CD14-positive monocyte (primary cell): ENCODE data around the gene TNFRSF12A. TPM values are rescaled to one million over a fixed set of nuclear protein-coding genes. Genes with fewer than 3 reads are reported as not detected.
A peak's percentile ranks its signal among the peaks of the same experiment; 100 is the strongest.

Experiments
- DNase-seq, 3 donors: peaks; one replicate each; pipeline ENCODE4 v3.0.0-alpha.2; 2011 to 2022
- H2AFZ ChIP-seq: 2 replicates; pipeline ENCODE4 v1.6.0; 2012; ENCODE audit warnings: mild to moderate bottlenecking, low read depth, low read length, inconsistent platforms; ENCODE audit not compliant: insufficient read depth, poor library complexity, severe bottlenecking
- H3K27ac ChIP-seq, 2 donors: 1 replicate in 1 of 2; 2 replicates in 1 of 2; pipeline ENCODE4 v1.5.1; 2012 to 2013; ENCODE audit warnings: low read length in 2 of 2, control low read depth in 1 of 2, inconsistent platforms in 1 of 2, low read depth in 1 of 2, mild to moderate bottlenecking in 1 of 2
- H3K27me3 ChIP-seq, 2 donors: one replicate each; pipeline versions ENCODE4 v1.6.0 to v1.6.1; 2011 to 2013; ENCODE audit warnings: low read length in 2 of 2; ENCODE audit not compliant: control insufficient read depth in 2 of 2, insufficient read depth in 2 of 2
- H3K36me3 ChIP-seq, 2 donors: replicated peaks in 1 of 2; 1 replicate in 1 of 2; 2 replicates in 1 of 2; pipeline versions ENCODE4 v1.5.1 to v1.6.1; 2012 to 2013; ENCODE audit warnings: low read length in 2 of 2, control low read depth in 1 of 2, inconsistent platforms in 1 of 2, mild to moderate bottlenecking in 1 of 2; ENCODE audit not compliant: insufficient read depth in 2 of 2, control insufficient read depth in 1 of 2
- H3K4me1 ChIP-seq, 2 donors: 1 replicate in 1 of 2; 2 replicates in 1 of 2; pipeline versions ENCODE4 v1.5.1 to v1.6.1; 2012 to 2013; ENCODE audit warnings: low read length in 2 of 2, control low read depth in 1 of 2, inconsistent platforms in 1 of 2, mild to moderate bottlenecking in 1 of 2, moderate library complexity in 1 of 2; ENCODE audit not compliant: insufficient read depth in 2 of 2, control insufficient read depth in 1 of 2
- H3K4me2 ChIP-seq: replicated peaks from 2 replicates; pipeline ENCODE3; 2012; ENCODE audit warnings: low read length, moderate library complexity, mild to moderate bottlenecking; ENCODE audit not compliant: poor library complexity, severe bottlenecking; ENCODE audit errors: extremely low read depth
- H3K4me3 ChIP-seq, 3 experiments: fragments of 200-600 bp in 1 of 3; sonication (generic) in 1 of 3; replicated peaks in 1 of 3; 1 replicate in 2 of 3; 2 replicates in 1 of 3; pipeline ENCODE4 v1.5.1; 2011 to 2013; ENCODE audit warnings: low read length in 3 of 3, mild to moderate bottlenecking in 3 of 3, control low read depth in 2 of 3, low read depth in 2 of 3, inconsistent platforms in 1 of 3, moderate library complexity in 1 of 3
- H3K79me2 ChIP-seq: 2 replicates; pipeline ENCODE4 v1.6.0; 2012; ENCODE audit warnings: mild to moderate bottlenecking, control low read depth, inconsistent platforms, low read length, moderate library complexity; ENCODE audit not compliant: insufficient read depth
- H3K9ac ChIP-seq: 2 replicates; pipeline ENCODE4 v1.6.0; 2017; ENCODE audit warnings: low read length, mild to moderate bottlenecking; ENCODE audit not compliant: insufficient read depth, poor library complexity, severe bottlenecking
- H3K9me3 ChIP-seq, 2 donors: replicated peaks in 1 of 2; 1 replicate in 1 of 2; 2 replicates in 1 of 2; pipeline versions ENCODE4 v1.5.1 to v1.6.1; 2012 to 2013; ENCODE audit warnings: low read length in 2 of 2, control low read depth in 1 of 2; ENCODE audit not compliant: control insufficient read depth in 1 of 2, insufficient read depth in 1 of 2
- H4K20me1 ChIP-seq: 2 replicates; pipeline ENCODE4 v1.6.0; 2012; ENCODE audit warnings: mild to moderate bottlenecking, low read length, control low read depth, moderate library complexity; ENCODE audit not compliant: insufficient read depth
- H3K27ac Mint-ChIP-seq, 7 donors: one replicate each; pipeline ENCODE4 v1.8.0; 2020; ENCODE audit warnings: mild to moderate bottlenecking in 7 of 7, mixed read lengths in 7 of 7, moderate library complexity in 6 of 7, inconsistent platforms in 2 of 7
- H3K27me3 Mint-ChIP-seq, 3 donors: one replicate each; pipeline ENCODE4 v1.8.0; 2021 to 2022; ENCODE audit warnings: low read depth in 3 of 3, mild to moderate bottlenecking in 3 of 3, mixed read lengths in 3 of 3, moderate library complexity in 3 of 3, inconsistent platforms in 1 of 3
- H3K36me3 Mint-ChIP-seq, 2 donors: one replicate each; pipeline ENCODE4 v1.8.0; 2020; ENCODE audit warnings: mixed read lengths in 2 of 2, inconsistent platforms in 1 of 2, mild to moderate bottlenecking in 1 of 2
- H3K4me1 Mint-ChIP-seq: one replicate; pipeline ENCODE4 v1.8.0; 2020; ENCODE audit warnings: mild to moderate bottlenecking, mixed read lengths
- H3K4me3 Mint-ChIP-seq, 2 donors: one replicate each; pipeline ENCODE4 v1.8.0; 2020; ENCODE audit warnings: mild to moderate bottlenecking in 2 of 2, mixed read lengths in 2 of 2, moderate library complexity in 1 of 2
- H3K9me3 Mint-ChIP-seq, 7 donors: one replicate each; pipeline ENCODE4 v1.8.0; 2020 to 2022; ENCODE audit warnings: mixed read lengths in 7 of 7, mild to moderate bottlenecking in 6 of 7, moderate library complexity in 6 of 7, inconsistent platforms in 2 of 7
- CTCF ChIP-seq: fragments of 200-600 bp; IDR thresholded peaks from one replicate; pipeline ENCODE4 v1.8.0; 2022; ENCODE audit warnings: antibody characterized with exemption, mild to moderate bottlenecking
- WGBS: methylation state at CpG from one replicate; pipeline ENCODE4 v1.1.5; 2013; ENCODE audit warnings: missing lambda C conversion rate; ENCODE audit not compliant: insufficient coverage; 5-methylcytosine and 5-hydroxymethylcytosine counted together
- intact Hi-C, 2 donors: fragments of 100-400 bp; cut with micrococcal nuclease; formaldehyde crosslinking; loops; one replicate each; pipeline versions ENCODE4 v1.15.0 to v1.15.1; 2023
- polyA plus RNA-seq, 3 donors: library from polyadenylated mRNA; depleted of rRNA in 1 of 3; unstranded in 2 of 3; stranded (reverse) in 1 of 3; fragments of 300-500 nt in 2 of 3; fragments of >200 nt in 1 of 3; fragmentation: Illumina TruSeq in 2 of 3; gene quantifications; 1 replicate in 2 of 3; 2 replicates in 1 of 3; pipeline ENCODE4 v1.2.3, GENCODE V29; 2012 to 2021

TNFRSF12A gene
- polyA plus RNA-seq, 3 donors, result 2.9 to 6.2 (median 5.7) TPM

DNA sequence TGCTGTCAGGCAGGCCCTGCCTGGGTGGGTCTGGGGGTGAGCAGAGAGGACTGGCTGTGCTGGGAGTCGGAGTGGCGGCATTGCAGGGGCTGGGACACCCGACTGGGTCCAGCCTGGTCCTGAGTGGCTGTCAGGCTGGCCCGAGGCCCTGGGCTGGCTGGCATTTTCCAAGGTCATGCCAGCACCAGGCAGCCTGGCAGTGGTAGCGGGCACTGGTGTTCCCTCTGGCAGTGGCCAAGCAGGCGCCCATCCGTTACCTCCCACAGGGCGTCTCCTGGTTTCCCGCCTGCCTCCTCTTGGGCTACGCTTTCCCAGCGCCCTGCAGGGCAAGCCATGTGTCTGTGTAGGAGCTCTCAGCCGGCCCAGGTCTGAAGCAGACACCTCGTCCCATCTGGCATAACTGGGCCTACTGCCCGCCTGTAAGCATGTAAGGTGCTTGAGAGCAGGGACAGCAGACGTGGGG, 34.2 kb upstream of the TNFRSF12A start:
- Mint-ChIP-seq H3K27ac (no peak overlapping the region), H3K4me1 (peaks cover 12% of the 10 kb centered on the region), H3K27me3 (peaks cover 11 to 27% (median 12%) of the 10 kb centered on the region in 3 donors), H3K4me3 (no peak overlapping the region), H3K9me3 (no peaks in the 10 kb centered on the region), H3K36me3 (no peaks in the 10 kb centered on the region)
- Histone ChIP-seq H3K27me3 (no peaks in the 10 kb centered on the region), H2AFZ (no peak overlapping the region), H3K4me1 (peaks cover 10 to 13% of the 10 kb centered on the region in 2 donors), H3K27ac (no peak overlapping the region), H3K36me3 (no peaks in the 10 kb centered on the region), H3K4me3 (no peak overlapping the region), H3K79me2 (no peaks in the 10 kb centered on the region), H3K9ac (no peak overlapping the region), H3K4me2 (no peak overlapping the region), H4K20me1 (no peaks in the 10 kb centered on the region), H3K9me3 (no peaks in the 10 kb centered on the region)
- intact Hi-C loops, result no loop called here
- WGBS, result 92% methylated on average over 14 of the region's 15 CpGs
- DNase-seq, result no peak
- TF ChIP-seq CTCF, result no peak

- TF ChIP-seq CTCF, result no peak
- Mint-ChIP-seq H3K4me3 (no peak overlapping the region), H3K9me3 (no peaks in the 10 kb centered on the region), H3K27me3 (peaks cover 12 to 27% (median 12%) of the 10 kb centered on the region in 3 donors), H3K27ac (peak overlapping the region in 1 of 7 donors; percentile 25), H3K4me1 (peaks cover 5% of the 10 kb centered on the region), H3K36me3 (no peaks in the 10 kb centered on the region)
- no peaks in the 10 kb centered on the region for H4K20me1 ChIP-seq
- no peaks in the 10 kb centered on the region for H3K36me3 ChIP-seq
- WGBS, result 89% methylated on average over 17 of the region's 17 CpGs
- no peak overlapping the region for H3K4me3 ChIP-seq
- no peak overlapping the region for H2AFZ ChIP-seq
- H3K9ac ChIP-seq, result no peak overlapping the region
- no peaks in the 10 kb centered on the region for H3K9me3 ChIP-seq
- H3K79me2 ChIP-seq, result no peaks in the 10 kb centered on the region
- no peak overlapping the region for H3K27ac ChIP-seq
- DNase-seq, result no peak
- peaks cover 4 to 8% of the 10 kb centered on the region in 2 donors for H3K4me1 ChIP-seq
- no peak overlapping the region for H3K4me2 ChIP-seq
- intact Hi-C loops, result no loop called here
- no peaks in the 10 kb centered on the region for H3K27me3 ChIP-seq
Measured at GRCh38 chr16:2986623-2987188, 33.5 kb upstream of the TNFRSF12A start.
